K562 (cell line): ENCODE measurements around the gene CCDC3. TPM values are rescaled to one million over a fixed set of nuclear protein-coding genes. Genes with fewer than 3 reads are reported as not detected.

Experiments used
- ETS2 ChIP-seq: IDR thresholded peaks from 2 replicates; pipeline ENCODE4 v1.6.1; 2016; ENCODE audit warnings: borderline replicate concordance, missing genetic modification characterization, mild to moderate bottlenecking, moderate library complexity, missing compliant biosample characterization; ENCODE audit not compliant: poor library complexity, severe bottlenecking
- HMG20A ChIP-seq: fragments of 450-650 bp; formaldehyde crosslinking; conservative IDR thresholded peaks from 2 replicates; pipeline ENCODE4 v1.4.0; 2020; ENCODE audit warnings: mild to moderate bottlenecking, mixed read lengths
- KLF13 ChIP-seq: fragments of 450-650 bp; IDR thresholded peaks from 2 replicates; pipeline ENCODE4 v1.6.1; 2016; ENCODE audit warnings: missing genetic modification characterization, low read depth, mild to moderate bottlenecking, missing compliant biosample characterization, moderate library complexity, borderline replicate concordance
- MCM7 ChIP-seq, 2 experiments: fragments of 450-650 bp; IDR thresholded peaks; 2 replicates each; pipeline ENCODE4 v1.6.1; 2016 to 2018
- RFX5 ChIP-seq: IDR thresholded peaks from 2 replicates; pipeline ENCODE4 v1.6.1; 2011; ENCODE audit warnings: low read depth, mild to moderate bottlenecking, improper control_type of control experiment, low read length
- SNIP1 ChIP-seq: fragments of 450-650 bp; IDR thresholded peaks from 2 replicates; pipeline ENCODE4 v1.7.1; 2017; ENCODE audit warnings: low read depth, mild to moderate bottlenecking
- THRAP3 ChIP-seq: fragments of 450-650 bp; IDR thresholded peaks from 2 replicates; pipeline ENCODE4 v1.6.1; 2016; ENCODE audit warnings: mild to moderate bottlenecking, inconsistent platforms, borderline replicate concordance
- ZKSCAN8 ChIP-seq: fragments of 200-800 bp; sonication (Bioruptor generic); IDR thresholded peaks from 2 replicates; pipeline ENCODE4 v1.6.1; 2016; ENCODE audit warnings: missing genetic modification characterization, missing compliant biosample characterization
- ZNF79 ChIP-seq: fragments of 250-450 bp; sonication (Bioruptor Pico); IDR thresholded peaks from 2 replicates; pipeline ENCODE4 v1.4.0; 2020; ENCODE audit warnings: low read depth, mild to moderate bottlenecking, moderate library complexity
- ZZZ3 ChIP-seq: fragments of 450-650 bp; IDR thresholded peaks from 2 replicates; pipeline ENCODE4 v1.6.1; 2016; ENCODE audit warnings: antibody characterized with exemption, mild to moderate bottlenecking, moderate library complexity
- polyA plus RNA-seq, 8 experiments: library from polyadenylated mRNA; depleted of rRNA in 4 of 8; stranded (reverse) in 5 of 8; unstranded in 3 of 8; fragments of >200 nt; fragmentation: Nextera tagmentation in 2 of 8; fragmentation: Illumina TruSeq in 1 of 8; extraction: Ambion mirVana in 2 of 8; extraction: Trizol in 1 of 8; gene quantifications; 2 replicates each; pipeline versions ENCODE4 v1.2.1 to v1.2.3, GENCODE V29; 2011 to 2014; ENCODE audit warnings: inconsistent platforms in 1 of 8, missing spikeins in 1 of 8
- total RNA-seq, 7 experiments: library from RNA; depleted of rRNA in 6 of 7; stranded (reverse); fragments of >200 nt in 6 of 7; fragmentation: Illumina TruSeq in 2 of 7; extraction: Trizol in 2 of 7; gene quantifications; 2 replicates each; pipeline versions ENCODE4 v1.2.1 to v1.2.3, GENCODE V29; 2011 to 2021; ENCODE audit warnings: low replicate concordance in 1 of 7
- TF ChIP-seq, protein P1 (sequence below), 2 experiments: fragments of 450-650 bp in 1 of 2; sonication (generic) in 1 of 2; formaldehyde crosslinking; conservative IDR thresholded peaks; 2 replicates each; pipeline versions ENCODE4 v1.4.0 to v1.8.1; 2020 to 2022; ENCODE audit warnings: mild to moderate bottlenecking in 1 of 2, missing genetic modification reagents in 1 of 2
- TF ChIP-seq, protein P2 (sequence below): fragments of 450-650 bp; IDR thresholded peaks from 2 replicates; pipeline ENCODE4 v1.6.1; 2016; ENCODE audit warnings: mild to moderate bottlenecking, moderate library complexity
- TF ChIP-seq, protein P3 (sequence below): fragments of 450-650 bp; IDR thresholded peaks from 2 replicates; pipeline ENCODE4 v1.6.1; 2014; ENCODE audit warnings: low read depth, mild to moderate bottlenecking, moderate library complexity, borderline replicate concordance

The CCDC3 gene
- total and polyA plus RNA-seq, 9 of the 15 experiments (the other 6 are each of a cell fraction or from before 2014, with no cell fraction given): not detected

DNA sequence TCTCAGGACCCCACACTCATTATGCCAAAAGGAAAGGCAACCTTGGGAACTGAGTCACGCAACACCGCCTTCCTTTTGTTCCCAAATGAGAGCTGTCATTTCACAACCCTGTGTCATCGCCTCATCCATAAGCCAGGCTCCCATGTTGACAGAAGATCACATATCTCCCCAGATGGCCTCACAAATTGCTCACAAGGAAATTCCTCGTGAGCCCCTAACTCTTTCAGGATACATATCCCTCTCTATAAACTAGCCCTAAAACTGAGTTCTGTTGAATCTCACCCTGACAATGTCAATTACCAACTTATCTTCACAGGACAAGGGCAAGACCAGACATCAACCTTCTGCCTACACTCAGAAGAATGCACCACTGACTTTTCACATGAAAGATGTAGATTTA, 22.6 kb downstream of the CCDC3 start (continued):
- TF ChIP-seq, protein P1, sequence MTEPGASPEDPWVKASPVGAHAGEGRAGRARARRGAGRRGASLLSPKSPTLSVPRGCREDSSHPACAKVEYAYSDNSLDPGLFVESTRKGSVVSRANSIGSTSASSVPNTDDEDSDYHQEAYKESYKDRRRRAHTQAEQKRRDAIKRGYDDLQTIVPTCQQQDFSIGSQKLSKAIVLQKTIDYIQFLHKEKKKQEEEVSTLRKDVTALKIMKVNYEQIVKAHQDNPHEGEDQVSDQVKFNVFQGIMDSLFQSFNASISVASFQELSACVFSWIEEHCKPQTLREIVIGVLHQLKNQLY (CRISPR knock-in tag; conservative IDR thresholded peaks at IDR 0.05): no peak
- TF ChIP-seq ZNF79: no peak
- TF ChIP-seq ZKSCAN8 (CRISPR knock-in tag): no peak
- TF ChIP-seq HMG20A (CRISPR knock-in tag): no peak
- TF ChIP-seq KLF13: no peak
- TF ChIP-seq ETS2: no peak
- no peak for TF ChIP-seq THRAP3
- TF ChIP-seq SNIP1: no peak
- TF ChIP-seq, protein P2, sequence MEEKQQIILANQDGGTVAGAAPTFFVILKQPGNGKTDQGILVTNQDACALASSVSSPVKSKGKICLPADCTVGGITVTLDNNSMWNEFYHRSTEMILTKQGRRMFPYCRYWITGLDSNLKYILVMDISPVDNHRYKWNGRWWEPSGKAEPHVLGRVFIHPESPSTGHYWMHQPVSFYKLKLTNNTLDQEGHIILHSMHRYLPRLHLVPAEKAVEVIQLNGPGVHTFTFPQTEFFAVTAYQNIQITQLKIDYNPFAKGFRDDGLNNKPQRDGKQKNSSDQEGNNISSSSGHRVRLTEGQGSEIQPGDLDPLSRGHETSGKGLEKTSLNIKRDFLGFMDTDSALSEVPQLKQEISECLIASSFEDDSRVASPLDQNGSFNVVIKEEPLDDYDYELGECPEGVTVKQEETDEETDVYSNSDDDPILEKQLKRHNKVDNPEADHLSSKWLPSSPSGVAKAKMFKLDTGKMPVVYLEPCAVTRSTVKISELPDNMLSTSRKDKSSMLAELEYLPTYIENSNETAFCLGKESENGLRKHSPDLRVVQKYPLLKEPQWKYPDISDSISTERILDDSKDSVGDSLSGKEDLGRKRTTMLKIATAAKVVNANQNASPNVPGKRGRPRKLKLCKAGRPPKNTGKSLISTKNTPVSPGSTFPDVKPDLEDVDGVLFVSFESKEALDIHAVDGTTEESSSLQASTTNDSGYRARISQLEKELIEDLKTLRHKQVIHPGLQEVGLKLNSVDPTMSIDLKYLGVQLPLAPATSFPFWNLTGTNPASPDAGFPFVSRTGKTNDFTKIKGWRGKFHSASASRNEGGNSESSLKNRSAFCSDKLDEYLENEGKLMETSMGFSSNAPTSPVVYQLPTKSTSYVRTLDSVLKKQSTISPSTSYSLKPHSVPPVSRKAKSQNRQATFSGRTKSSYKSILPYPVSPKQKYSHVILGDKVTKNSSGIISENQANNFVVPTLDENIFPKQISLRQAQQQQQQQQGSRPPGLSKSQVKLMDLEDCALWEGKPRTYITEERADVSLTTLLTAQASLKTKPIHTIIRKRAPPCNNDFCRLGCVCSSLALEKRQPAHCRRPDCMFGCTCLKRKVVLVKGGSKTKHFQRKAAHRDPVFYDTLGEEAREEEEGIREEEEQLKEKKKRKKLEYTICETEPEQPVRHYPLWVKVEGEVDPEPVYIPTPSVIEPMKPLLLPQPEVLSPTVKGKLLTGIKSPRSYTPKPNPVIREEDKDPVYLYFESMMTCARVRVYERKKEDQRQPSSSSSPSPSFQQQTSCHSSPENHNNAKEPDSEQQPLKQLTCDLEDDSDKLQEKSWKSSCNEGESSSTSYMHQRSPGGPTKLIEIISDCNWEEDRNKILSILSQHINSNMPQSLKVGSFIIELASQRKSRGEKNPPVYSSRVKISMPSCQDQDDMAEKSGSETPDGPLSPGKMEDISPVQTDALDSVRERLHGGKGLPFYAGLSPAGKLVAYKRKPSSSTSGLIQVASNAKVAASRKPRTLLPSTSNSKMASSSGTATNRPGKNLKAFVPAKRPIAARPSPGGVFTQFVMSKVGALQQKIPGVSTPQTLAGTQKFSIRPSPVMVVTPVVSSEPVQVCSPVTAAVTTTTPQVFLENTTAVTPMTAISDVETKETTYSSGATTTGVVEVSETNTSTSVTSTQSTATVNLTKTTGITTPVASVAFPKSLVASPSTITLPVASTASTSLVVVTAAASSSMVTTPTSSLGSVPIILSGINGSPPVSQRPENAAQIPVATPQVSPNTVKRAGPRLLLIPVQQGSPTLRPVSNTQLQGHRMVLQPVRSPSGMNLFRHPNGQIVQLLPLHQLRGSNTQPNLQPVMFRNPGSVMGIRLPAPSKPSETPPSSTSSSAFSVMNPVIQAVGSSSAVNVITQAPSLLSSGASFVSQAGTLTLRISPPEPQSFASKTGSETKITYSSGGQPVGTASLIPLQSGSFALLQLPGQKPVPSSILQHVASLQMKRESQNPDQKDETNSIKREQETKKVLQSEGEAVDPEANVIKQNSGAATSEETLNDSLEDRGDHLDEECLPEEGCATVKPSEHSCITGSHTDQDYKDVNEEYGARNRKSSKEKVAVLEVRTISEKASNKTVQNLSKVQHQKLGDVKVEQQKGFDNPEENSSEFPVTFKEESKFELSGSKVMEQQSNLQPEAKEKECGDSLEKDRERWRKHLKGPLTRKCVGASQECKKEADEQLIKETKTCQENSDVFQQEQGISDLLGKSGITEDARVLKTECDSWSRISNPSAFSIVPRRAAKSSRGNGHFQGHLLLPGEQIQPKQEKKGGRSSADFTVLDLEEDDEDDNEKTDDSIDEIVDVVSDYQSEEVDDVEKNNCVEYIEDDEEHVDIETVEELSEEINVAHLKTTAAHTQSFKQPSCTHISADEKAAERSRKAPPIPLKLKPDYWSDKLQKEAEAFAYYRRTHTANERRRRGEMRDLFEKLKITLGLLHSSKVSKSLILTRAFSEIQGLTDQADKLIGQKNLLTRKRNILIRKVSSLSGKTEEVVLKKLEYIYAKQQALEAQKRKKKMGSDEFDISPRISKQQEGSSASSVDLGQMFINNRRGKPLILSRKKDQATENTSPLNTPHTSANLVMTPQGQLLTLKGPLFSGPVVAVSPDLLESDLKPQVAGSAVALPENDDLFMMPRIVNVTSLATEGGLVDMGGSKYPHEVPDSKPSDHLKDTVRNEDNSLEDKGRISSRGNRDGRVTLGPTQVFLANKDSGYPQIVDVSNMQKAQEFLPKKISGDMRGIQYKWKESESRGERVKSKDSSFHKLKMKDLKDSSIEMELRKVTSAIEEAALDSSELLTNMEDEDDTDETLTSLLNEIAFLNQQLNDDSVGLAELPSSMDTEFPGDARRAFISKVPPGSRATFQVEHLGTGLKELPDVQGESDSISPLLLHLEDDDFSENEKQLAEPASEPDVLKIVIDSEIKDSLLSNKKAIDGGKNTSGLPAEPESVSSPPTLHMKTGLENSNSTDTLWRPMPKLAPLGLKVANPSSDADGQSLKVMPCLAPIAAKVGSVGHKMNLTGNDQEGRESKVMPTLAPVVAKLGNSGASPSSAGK: no peak
- TF ChIP-seq MCM7 (IDR thresholded peaks at IDR 0.05): no peak
- no peak for TF ChIP-seq RFX5
- no peak for TF ChIP-seq ZZZ3
- TF ChIP-seq, protein P3, sequence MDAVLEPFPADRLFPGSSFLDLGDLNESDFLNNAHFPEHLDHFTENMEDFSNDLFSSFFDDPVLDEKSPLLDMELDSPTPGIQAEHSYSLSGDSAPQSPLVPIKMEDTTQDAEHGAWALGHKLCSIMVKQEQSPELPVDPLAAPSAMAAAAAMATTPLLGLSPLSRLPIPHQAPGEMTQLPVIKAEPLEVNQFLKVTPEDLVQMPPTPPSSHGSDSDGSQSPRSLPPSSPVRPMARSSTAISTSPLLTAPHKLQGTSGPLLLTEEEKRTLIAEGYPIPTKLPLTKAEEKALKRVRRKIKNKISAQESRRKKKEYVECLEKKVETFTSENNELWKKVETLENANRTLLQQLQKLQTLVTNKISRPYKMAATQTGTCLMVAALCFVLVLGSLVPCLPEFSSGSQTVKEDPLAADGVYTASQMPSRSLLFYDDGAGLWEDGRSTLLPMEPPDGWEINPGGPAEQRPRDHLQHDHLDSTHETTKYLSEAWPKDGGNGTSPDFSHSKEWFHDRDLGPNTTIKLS: no peak
